ENCODE measurements around the gene PLXNB1.

PLXNB1 gene

DNA sequence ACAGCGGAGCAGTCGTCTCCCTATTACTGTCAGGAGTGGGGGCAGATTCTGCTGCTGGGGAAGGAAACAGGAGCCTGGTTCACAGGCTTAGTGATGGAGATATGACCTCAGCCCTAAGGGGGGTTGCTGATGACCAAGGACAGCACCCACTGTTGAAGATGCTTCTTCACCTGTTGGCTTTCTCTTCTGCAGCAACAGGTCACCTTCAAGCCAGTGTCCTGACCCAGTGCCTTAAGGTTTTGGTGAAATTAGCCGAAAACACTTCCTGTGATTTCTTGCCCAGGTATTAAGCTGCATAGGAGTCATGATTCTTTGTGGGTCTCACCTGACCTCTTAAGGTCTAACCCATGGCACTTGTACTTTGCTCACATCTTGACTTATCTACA is 30.6 kb upstream of the PLXNB1 start:
- no peak overlapping the region for H3K27ac ChIP-seq
- TF ChIP-seq, protein P1, sequence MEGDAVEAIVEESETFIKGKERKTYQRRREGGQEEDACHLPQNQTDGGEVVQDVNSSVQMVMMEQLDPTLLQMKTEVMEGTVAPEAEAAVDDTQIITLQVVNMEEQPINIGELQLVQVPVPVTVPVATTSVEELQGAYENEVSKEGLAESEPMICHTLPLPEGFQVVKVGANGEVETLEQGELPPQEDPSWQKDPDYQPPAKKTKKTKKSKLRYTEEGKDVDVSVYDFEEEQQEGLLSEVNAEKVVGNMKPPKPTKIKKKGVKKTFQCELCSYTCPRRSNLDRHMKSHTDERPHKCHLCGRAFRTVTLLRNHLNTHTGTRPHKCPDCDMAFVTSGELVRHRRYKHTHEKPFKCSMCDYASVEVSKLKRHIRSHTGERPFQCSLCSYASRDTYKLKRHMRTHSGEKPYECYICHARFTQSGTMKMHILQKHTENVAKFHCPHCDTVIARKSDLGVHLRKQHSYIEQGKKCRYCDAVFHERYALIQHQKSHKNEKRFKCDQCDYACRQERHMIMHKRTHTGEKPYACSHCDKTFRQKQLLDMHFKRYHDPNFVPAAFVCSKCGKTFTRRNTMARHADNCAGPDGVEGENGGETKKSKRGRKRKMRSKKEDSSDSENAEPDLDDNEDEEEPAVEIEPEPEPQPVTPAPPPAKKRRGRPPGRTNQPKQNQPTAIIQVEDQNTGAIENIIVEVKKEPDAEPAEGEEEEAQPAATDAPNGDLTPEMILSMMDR (conservative IDR thresholded peaks at IDR 0.05): no peak
- TF ChIP-seq ZFX (IDR thresholded peaks at IDR 0.05): no peak

DNA sequence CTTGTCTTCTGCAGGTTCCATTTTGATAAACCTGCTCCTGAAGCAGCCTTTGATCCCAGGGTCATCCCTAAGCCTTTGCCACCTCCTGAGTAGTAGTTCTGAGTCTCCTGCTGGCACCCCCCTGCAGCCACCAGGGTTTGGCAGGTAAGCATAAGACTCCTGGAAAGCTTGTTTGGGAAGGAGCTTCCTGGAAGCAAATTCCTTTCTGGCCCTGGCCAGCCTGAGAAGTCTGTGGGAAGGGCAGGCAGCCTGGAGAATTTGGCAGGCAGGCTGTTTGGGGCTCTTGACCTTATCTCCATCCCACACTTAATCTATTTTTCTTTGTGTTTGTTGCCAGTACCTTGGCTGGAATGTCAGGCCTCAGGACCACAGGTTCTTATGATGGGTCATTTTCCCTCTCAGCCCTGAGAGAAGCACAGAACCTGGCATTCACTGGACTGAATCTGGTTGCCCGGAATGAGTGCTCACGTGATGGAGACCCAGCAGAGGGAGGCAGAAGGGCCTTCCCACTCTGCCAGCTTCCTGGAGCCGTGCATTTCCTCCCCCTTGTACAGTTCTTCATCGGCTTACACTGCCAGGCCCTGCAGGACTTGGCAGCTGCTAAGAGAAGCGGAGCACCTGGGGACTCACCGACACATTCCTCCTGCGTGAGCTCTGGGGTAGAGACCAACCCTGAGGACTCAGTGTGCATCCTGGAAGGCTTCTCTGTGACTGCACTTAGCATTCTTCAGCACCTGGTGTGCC is 30.1 kb upstream of the PLXNB1 start:
- no peak overlapping the region for H3K27ac ChIP-seq

DNA sequence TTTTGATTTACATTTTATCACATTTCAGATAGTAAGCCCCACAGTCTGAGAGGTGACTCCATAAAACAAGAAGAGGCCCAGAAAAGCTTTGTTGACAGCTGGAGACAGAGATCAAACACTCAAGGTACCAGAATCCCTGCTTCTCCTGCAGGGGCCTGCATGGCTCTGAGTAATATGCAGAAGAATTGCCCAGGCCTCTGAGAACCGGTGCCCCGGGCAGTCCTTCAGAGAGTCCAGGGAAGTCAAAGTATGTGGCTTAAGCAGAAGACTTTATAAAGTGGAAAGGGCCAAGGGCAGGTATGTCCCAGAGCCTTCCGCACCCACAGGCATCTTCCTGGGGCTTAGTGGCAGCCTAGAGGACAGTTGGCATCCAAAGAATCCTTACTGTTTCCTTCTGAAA is 29.4 kb upstream of the PLXNB1 start:
- no peak overlapping the region for H3K27ac ChIP-seq
- TF ChIP-seq, protein P1 (conservative IDR thresholded peaks at IDR 0.05): no peak

More for the DNA sequence above, 30.1 kb upstream of the PLXNB1 start:
- TF ChIP-seq, protein P1 (conservative IDR thresholded peaks at IDR 0.05): no peak
- TF ChIP-seq ZFX (IDR thresholded peaks at IDR 0.05): no peak

DNA sequence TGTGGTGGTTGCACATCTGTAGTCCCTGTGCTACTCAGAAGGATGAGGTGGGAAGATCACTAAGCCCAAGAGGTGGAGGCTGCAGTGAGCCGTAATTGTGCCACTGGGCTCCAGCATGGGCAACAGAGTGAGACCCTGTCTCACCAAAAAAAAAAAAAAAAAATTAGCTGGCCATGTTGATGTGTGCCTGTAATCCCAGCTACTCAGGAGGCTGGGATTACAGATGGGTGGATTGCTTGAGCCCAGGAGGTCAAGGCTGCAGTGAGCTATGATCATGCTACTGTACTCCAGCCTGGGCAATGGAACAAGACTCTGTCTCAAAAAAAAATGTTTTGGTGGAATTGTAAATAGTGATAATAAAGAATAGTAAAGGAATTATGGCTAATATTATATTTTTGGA is 26.6 kb upstream of the PLXNB1 start:
- H3K27ac ChIP-seq: no peak overlapping the region
- TF ChIP-seq, protein P1 (conservative IDR thresholded peaks at IDR 0.05): no peak
- no peak for TF ChIP-seq ZFX (IDR thresholded peaks at IDR 0.05)

DNA sequence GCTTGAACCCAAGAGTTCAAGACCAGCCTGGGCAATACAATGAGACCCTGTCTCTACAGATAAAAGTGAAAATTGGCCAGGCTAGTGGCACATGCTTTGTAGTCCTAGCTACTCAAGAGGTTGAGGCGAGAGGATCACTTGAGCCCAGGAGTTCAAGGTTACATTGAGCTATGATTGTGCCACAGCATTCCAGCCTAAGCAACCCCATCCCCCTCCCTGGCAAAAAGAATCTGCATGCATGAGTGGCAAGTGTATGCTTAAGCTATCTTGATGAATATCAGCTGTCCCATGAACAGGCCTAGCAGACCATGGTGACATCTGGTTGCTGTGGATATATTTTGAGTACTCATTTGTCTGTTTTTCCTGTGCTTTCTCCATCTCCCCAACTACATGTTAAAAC is 21.4 kb upstream of the PLXNB1 start:
- TF ChIP-seq ZFX (IDR thresholded peaks at IDR 0.05): no peak
- TF ChIP-seq, protein P1 (conservative IDR thresholded peaks at IDR 0.05): no peak

DNA sequence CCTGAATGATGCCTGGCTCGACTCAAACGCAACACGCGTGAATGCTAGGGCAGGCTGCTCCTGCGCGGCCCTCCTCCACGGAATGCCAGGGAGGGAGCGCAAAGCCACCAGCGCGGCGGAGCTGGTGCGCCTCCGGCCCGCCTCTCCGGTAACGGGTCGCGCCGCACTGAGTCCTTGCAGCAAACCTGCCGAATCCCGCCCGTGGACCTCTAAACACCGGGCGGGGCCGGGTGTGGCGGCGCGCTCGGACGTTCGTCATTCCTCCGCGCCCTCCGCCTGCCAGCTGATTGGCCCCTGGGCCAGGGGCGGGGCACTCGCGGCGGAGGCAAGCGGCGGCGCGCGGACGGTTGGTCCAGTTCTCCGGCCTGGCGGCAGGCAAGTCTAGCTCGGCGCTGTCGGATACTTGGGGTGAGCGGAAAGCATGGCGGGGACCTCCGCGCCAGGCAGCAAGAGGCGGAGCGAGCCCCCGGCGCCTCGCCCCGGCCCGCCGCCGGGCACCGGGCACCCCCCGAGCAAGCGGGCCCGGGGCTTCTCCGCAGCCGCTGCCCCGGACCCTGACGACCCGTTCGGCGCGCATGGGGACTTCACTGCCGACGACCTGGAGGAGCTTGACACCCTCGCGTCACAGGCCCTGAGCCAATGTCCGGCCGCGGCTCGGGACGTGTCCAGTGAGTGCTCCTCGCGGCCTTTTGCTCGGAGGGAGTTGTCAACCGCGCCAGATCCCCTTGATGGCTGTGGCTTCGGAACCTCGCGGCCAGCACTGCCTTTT is 16.7 kb upstream of the PLXNB1 start, which contains the start of gene ATRIP:
Gene ATRIP (plus strand): TSS at position 313 of the 769 bp plus-strand sequence. CDS start 109 bp downstream, at position 422.
- peak within 1 kb of the TSS; percentile 90 for H3K27ac ChIP-seq
- TF ChIP-seq, protein P1 (conservative IDR thresholded peaks at IDR 0.05): no peak
- TF ChIP-seq ZFX (IDR thresholded peaks at IDR 0.05): peak; percentile 29; the same call in 1 of the 2 replicates

More for the DNA sequence above, 21.4 kb upstream of the PLXNB1 start:
- no peak overlapping the region for H3K27ac ChIP-seq

DNA sequence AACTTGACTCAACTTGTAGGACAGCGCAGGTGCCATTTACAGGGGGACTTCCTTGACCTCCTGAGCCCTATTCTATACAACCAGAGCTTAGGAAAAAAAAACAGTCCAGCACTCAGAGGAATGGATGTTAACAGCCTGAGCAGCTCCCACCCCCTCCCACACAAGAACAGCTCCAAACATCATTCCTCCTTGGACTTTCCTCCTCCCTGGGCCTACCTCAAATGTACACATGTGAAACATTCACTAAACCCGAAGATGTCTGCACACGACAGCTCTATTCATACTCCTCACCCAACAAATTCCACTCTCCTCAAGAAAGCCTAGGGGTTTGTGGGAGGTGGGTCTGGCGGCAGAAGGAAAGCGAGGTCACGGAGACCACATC is 16.1 kb upstream of the PLXNB1 start:
- TF ChIP-seq, protein P1 (conservative IDR thresholded peaks at IDR 0.05): no peak
- TF ChIP-seq ZFX (IDR thresholded peaks at IDR 0.05): no peak
- H3K27ac ChIP-seq: peak overlapping the region; percentile 90

Measured in C4-2B (cell line).